ENCODE measurements around the gene ARIH1.
"Not testable (repeated sequence)": the region's sequence is repeated elsewhere in the genome, so short reads cannot be mapped to it uniquely, and the experiment has no call there.

The ARIH1 gene

GRCh38 chr15:72609862-72610261 lies 135.7 kb downstream of the ARIH1 start:
- DNase-seq, result no peak

GRCh38 chr15:72612324-72612723 lies 138.2 kb downstream of the ARIH1 start:
- not testable (repeated sequence) for DNase-seq

GRCh38 chr15:72614810-72615532 lies 140.8 kb downstream of the ARIH1 start:
- no peak for DNase-seq

- DNase-seq, result not testable (repeated sequence)
These were observed 141.6 kb downstream of the ARIH1 start for GRCh38 chr15:72615533-72616233.

GRCh38 chr15:72616491-72617210 lies 142.5 kb downstream of the ARIH1 start:
- no peak for DNase-seq

- not testable (repeated sequence) for DNase-seq
These were observed 149.7 kb downstream of the ARIH1 start for GRCh38 chr15:72623854-72624253.

GRCh38 chr15:72626153-72626552 lies 152.0 kb downstream of the ARIH1 start:
- DNase-seq, result not testable (repeated sequence)

GRCh38 chr15:72628249-72629067 lies 154.3 kb downstream of the ARIH1 start:
- DNase-seq, result not testable (repeated sequence)

GRCh38 chr15:72629068-72629570 lies 155.0 kb downstream of the ARIH1 start:
- DNase-seq, result not testable (repeated sequence)

GRCh38 chr15:72636519-72637282 lies 162.6 kb downstream of the ARIH1 start:
- not testable (repeated sequence) for DNase-seq

- not testable (repeated sequence) for DNase-seq
These were observed 165.8 kb downstream of the ARIH1 start for GRCh38 chr15:72639759-72640483.

- not testable (repeated sequence) for DNase-seq
These were observed 168.1 kb downstream of the ARIH1 start for GRCh38 chr15:72642271-72642670.

- DNase-seq, result not testable (repeated sequence)
These were observed 174.6 kb downstream of the ARIH1 start for GRCh38 chr15:72648631-72649253.
